SK-N-SH treated with all-trans-retinoic acid at 6 μM for 48 hours (cell line): ENCODE data around the gene PHACTR3.

Experiments used
- ATAC-seq: fragments of 200-7000 bp; cut with Tn5 transposase; 3 replicates; pipeline ENCODE4 v1.9.1; 2020; ENCODE audit warnings: mild to moderate bottlenecking, moderate library complexity
- ARNTL ChIP-seq: fragments of 450-650 bp; formaldehyde crosslinking; IDR thresholded peaks from 2 replicates; pipeline ENCODE4 v1.5.0; 2020; ENCODE audit warnings: low read depth, mild to moderate bottlenecking, moderate library complexity, borderline replicate concordance
- BACH2 ChIP-seq: fragments of 250-450 bp; sonication (Bioruptor Pico); IDR thresholded peaks from 2 replicates; pipeline ENCODE4 v1.9.0; 2021; ENCODE audit warnings: mild to moderate bottlenecking, borderline replicate concordance
- ESRRG ChIP-seq: fragments of 250-450 bp; sonication (Bioruptor Pico); IDR thresholded peaks from 2 replicates; pipeline ENCODE4 v1.6.1; 2021; ENCODE audit warnings: mild to moderate bottlenecking
- ISL1 ChIP-seq: fragments of 250-450 bp; sonication (Bioruptor Pico); IDR thresholded peaks from 2 replicates; pipeline ENCODE4 v2.1.2; 2022; ENCODE audit warnings: mild to moderate bottlenecking, moderate library complexity
- OSR1 ChIP-seq: fragments of 250-450 bp; sonication (Bioruptor Pico); IDR thresholded peaks from 2 replicates; pipeline ENCODE4 v1.8.0; 2022; ENCODE audit warnings: moderate library complexity, mild to moderate bottlenecking, inconsistent platforms
- POU6F1 ChIP-seq: fragments of 250-450 bp; sonication (Bioruptor Pico); IDR thresholded peaks from 2 replicates; pipeline ENCODE4 v1.8.0; 2021; ENCODE audit warnings: low read depth, mild to moderate bottlenecking, moderate library complexity, borderline replicate concordance
- PPARA ChIP-seq: fragments of 250-450 bp; sonication (Bioruptor Pico); IDR thresholded peaks from 2 replicates; pipeline ENCODE4 v1.5.0; 2020; ENCODE audit warnings: mild to moderate bottlenecking, borderline replicate concordance
- RARB ChIP-seq: fragments of 250-450 bp; sonication (Bioruptor Pico); IDR thresholded peaks from 2 replicates; pipeline ENCODE4 v1.8.0; 2021; ENCODE audit warnings: mild to moderate bottlenecking, moderate library complexity
- SNAI2 ChIP-seq: fragments of 250-450 bp; sonication (Bioruptor Pico); IDR thresholded peaks from 2 replicates; pipeline ENCODE4 v1.5.0; 2020; ENCODE audit warnings: mild to moderate bottlenecking, moderate library complexity
- TCF4 ChIP-seq: fragments of 250-450 bp; sonication (Bioruptor Pico); IDR thresholded peaks from 2 replicates; pipeline ENCODE4 v1.8.0; 2021; ENCODE audit warnings: mild to moderate bottlenecking, moderate library complexity, borderline replicate concordance
- TOX ChIP-seq: fragments of 250-450 bp; sonication (Bioruptor Pico); IDR thresholded peaks from 2 replicates; pipeline ENCODE4 v1.8.0; 2021; ENCODE audit warnings: mild to moderate bottlenecking, moderate library complexity, borderline replicate concordance
- TSHZ2 ChIP-seq: fragments of 250-450 bp; sonication (Bioruptor Pico); IDR thresholded peaks from 2 replicates; pipeline ENCODE4 v1.5.0; 2020; ENCODE audit warnings: mild to moderate bottlenecking, moderate library complexity
- ZFP30 ChIP-seq: fragments of 450-650 bp; formaldehyde crosslinking; IDR thresholded peaks from 2 replicates; pipeline ENCODE4 v1.5.0; 2022; ENCODE audit warnings: mild to moderate bottlenecking, moderate library complexity
- ZNF565 ChIP-seq: fragments of 450-650 bp; formaldehyde crosslinking; conservative IDR thresholded peaks from 2 replicates; pipeline ENCODE4 v1.5.0; 2020; ENCODE audit warnings: low read depth, mild to moderate bottlenecking, moderate library complexity
- TF ChIP-seq, protein P1 (sequence below): fragments of 250-450 bp; sonication (Bioruptor Pico); IDR thresholded peaks from 2 replicates; pipeline ENCODE4 v1.8.0; 2020; ENCODE audit warnings: mild to moderate bottlenecking, moderate library complexity, borderline replicate concordance

PHACTR3 gene

GRCh38 chr20:59753836-59754235, 149.5 kb downstream of the PHACTR3 start (continued):
- TF ChIP-seq RARB (CRISPR knock-in tag) (no peak), ZFP30 (CRISPR knock-in tag) (no peak), TSHZ2 (CRISPR knock-in tag) (no peak), ISL1 (CRISPR knock-in tag) (no peak)

- TF ChIP-seq OSR1 (CRISPR knock-in tag): no peak
- no peak for ATAC-seq
Observed at GRCh38 chr20:59754551-59754950, 150.2 kb downstream of the PHACTR3 start.

GRCh38 chr20:59756241-59756640, 151.9 kb downstream of the PHACTR3 start:
- no peak for TF ChIP-seq ARNTL (CRISPR knock-in tag)
- TF ChIP-seq, protein P1, sequence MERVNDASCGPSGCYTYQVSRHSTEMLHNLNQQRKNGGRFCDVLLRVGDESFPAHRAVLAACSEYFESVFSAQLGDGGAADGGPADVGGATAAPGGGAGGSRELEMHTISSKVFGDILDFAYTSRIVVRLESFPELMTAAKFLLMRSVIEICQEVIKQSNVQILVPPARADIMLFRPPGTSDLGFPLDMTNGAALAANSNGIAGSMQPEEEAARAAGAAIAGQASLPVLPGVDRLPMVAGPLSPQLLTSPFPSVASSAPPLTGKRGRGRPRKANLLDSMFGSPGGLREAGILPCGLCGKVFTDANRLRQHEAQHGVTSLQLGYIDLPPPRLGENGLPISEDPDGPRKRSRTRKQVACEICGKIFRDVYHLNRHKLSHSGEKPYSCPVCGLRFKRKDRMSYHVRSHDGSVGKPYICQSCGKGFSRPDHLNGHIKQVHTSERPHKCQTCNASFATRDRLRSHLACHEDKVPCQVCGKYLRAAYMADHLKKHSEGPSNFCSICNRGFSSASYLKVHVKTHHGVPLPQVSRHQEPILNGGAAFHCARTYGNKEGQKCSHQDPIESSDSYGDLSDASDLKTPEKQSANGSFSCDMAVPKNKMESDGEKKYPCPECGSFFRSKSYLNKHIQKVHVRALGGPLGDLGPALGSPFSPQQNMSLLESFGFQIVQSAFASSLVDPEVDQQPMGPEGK (CRISPR knock-in tag): no peak
- ATAC-seq: no peak

DNA sequence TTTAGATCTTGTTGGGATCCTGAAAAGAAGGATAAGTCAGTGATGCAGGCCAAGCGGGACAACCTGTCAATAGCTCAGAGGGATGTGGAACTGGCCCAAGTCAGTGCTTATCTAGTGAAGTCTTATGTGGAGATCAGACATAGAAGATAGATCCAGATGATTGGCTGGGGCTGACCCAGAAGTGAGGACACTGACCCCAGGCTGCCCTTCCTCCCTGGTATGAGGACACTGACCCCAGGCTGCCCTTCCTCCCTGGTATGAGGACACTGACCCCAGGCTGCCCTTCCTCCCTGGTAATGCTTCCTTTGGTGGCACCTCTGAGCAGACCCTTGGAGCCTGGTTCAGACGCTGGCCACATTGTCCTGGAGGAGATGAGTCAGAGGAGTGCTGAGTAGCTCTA, 159.7 kb downstream of the PHACTR3 start:
- no peak for ATAC-seq
- TF ChIP-seq PPARA (CRISPR knock-in tag) (no peak), ZNF565 (no peak), ISL1 (CRISPR knock-in tag) (no peak), TSHZ2 (CRISPR knock-in tag) (no peak), ESRRG (no peak), BACH2 (CRISPR knock-in tag) (no peak), TOX (CRISPR knock-in tag) (no peak), RARB (CRISPR knock-in tag) (no peak), OSR1 (CRISPR knock-in tag) (no peak), ZFP30 (CRISPR knock-in tag) (no peak)
- TF ChIP-seq, protein P1 (CRISPR knock-in tag): no peak

- no peak for ATAC-seq
- TF ChIP-seq TSHZ2 (CRISPR knock-in tag) (no peak), OSR1 (CRISPR knock-in tag) (no peak), SNAI2 (CRISPR knock-in tag) (no peak), TCF4 (no peak), POU6F1 (no peak), ZNF565 (no peak)
- TF ChIP-seq, protein P1 (CRISPR knock-in tag): no peak
Observed at GRCh38 chr20:59765599-59766177, 161.3 kb downstream of the PHACTR3 start.
